Natural killer cell treated with Interleukin-12 subunit alpha and Interleukin-12 subunit beta and Interleukin-15 and Interleukin-18, amount 100 ng/mL, for 72 hours (primary cell): ENCODE data around the gene CACNA1D. TPM values are rescaled to one million over a fixed set of nuclear protein-coding genes. Genes with fewer than 3 reads are reported as not detected.

ENCODE experiments used
- ATAC-seq, 2 donors: fragments of 150-1000 bp; cut with Tn5 transposase in 1 of 2; sonication (Bioruptor Pico), chemical (Tn5 transposase) in 1 of 2; 2 replicates each; pipeline ENCODE4 v1.10.0; 2021
- DNase-seq: peaks from one replicate; pipeline ENCODE4 v3.0.0; 2022; ENCODE audit warnings: low spot score
- H3K27ac Mint-ChIP-seq, 2 donors: 1 replicate in 1 of 2; 2 replicates in 1 of 2; pipeline ENCODE4 v1.8.0; 2022; ENCODE audit warnings: mixed read lengths in 2 of 2, mild to moderate bottlenecking in 1 of 2, moderate library complexity in 1 of 2
- H3K27me3 Mint-ChIP-seq, 2 donors: 1 replicate in 1 of 2; 2 replicates in 1 of 2; pipeline ENCODE4 v1.8.0; 2022; ENCODE audit warnings: mixed read lengths in 2 of 2
- H3K36me3 Mint-ChIP-seq: one replicate; pipeline ENCODE4 v1.8.0; 2022; ENCODE audit warnings: mixed read lengths
- H3K4me1 Mint-ChIP-seq, 2 donors: 1 replicate in 1 of 2; 2 replicates in 1 of 2; pipeline ENCODE4 v1.8.0; 2022; ENCODE audit warnings: low read depth in 2 of 2, mixed read lengths in 2 of 2, mild to moderate bottlenecking in 1 of 2
- H3K4me3 Mint-ChIP-seq: one replicate; pipeline ENCODE4 v1.8.0; 2022; ENCODE audit warnings: mixed read lengths
- H3K9me3 Mint-ChIP-seq: 2 replicates; pipeline ENCODE4 v1.8.0; 2022; ENCODE audit warnings: mixed read lengths
- total RNA-seq, 2 donors: library from RNA; stranded (reverse); gene quantifications; one replicate each; pipeline ENCODE4 v1.2.3, GENCODE V29; 2022

CACNA1D gene
- total RNA-seq, 2 donors from 2014 or later: 0.26 to 1.2 TPM

DNA sequence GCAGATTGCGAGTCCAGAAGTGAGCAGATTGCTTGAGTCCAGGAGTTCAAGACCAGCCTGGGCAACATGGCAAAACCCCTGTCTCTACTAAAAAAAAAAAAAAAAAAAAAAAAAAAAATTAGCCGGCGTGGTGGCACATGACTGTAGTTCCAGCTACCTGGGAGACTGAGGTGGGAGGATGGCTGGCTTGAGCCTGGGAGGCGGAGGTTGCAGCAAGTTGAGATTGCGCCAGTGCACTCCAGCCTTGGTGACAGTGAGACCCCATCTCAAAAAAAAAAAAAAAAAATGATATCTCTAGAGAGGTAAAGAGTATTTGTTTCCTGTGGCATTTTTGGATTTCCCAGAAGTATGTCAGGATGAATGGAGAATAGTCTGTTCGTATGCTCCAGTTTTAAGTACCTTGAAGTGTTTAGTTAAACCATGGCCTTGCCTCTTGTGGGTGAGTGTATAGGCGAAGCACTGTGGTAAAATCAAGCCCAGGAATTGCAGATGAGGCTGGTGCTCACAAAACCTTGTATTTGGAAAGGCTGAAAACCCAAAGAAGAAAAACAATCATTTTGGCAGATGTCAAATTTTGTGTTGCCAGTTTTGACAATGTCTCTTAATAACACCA is 5.9 kb downstream of the CACNA1D start:
- peaks cover 0 to 3% of the 10 kb centered on the region in 2 donors for H3K4me1 Mint-ChIP-seq
- DNase-seq (no peak), ATAC-seq (no peak)
- no peaks in the 10 kb centered on the region for H3K36me3 Mint-ChIP-seq
- no peak overlapping the region for H3K27ac Mint-ChIP-seq
- no peaks in the 10 kb centered on the region for H3K9me3 Mint-ChIP-seq
- peaks cover 35 to 56% of the 10 kb centered on the region in 2 donors for H3K27me3 Mint-ChIP-seq
- H3K4me3 Mint-ChIP-seq: no peak overlapping the region

DNA sequence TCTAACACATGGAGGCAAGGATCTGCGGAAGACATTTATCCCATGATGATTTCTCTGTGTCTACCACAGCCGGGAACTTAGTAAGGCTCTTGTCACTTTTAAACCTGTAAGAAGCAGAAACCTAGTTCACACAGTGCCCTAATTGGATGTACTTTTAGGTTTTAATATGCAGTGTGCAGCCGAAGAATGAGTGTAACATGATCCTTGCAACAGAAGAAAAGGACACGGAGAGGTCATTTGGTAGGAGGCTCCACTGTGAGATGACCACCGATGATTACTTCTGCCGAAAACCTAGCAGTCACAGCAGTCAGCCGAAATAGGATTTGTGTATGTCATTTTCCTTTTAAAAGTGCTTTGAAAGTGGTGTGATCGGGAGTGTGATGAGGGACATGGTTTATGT is 6.8 kb downstream of the CACNA1D start:
- Mint-ChIP-seq H3K4me3 (no peak overlapping the region), H3K27me3 (peaks cover 35 to 51% of the 10 kb centered on the region in 2 donors), H3K9me3 (no peaks in the 10 kb centered on the region), H3K36me3 (no peaks in the 10 kb centered on the region), H3K4me1 (no peaks in the 10 kb centered on the region), H3K27ac (no peak overlapping the region)
- DNase-seq: no peak
- ATAC-seq: no peak

DNA sequence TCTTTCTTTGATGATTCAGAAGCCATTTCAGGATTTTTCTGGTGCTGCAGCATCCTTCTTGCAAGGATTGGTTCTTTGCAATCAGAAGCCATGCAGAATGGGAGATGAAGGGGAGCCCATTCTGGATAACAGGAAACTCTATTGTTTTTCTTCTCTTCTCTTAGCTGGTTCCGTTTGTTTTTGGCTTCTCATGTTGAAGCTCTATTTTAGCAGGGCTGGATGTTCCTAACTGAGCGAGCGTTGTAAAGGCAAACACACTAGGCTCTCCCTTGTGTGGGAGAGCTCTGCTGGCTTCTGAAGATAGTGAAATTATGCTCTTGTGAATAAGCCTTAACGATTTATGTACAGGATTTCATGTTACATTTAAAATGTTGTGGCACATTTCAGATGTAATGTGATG is 8.3 kb downstream of the CACNA1D start:
- Mint-ChIP-seq H3K27me3 (peaks cover 27 to 35% of the 10 kb centered on the region in 2 donors), H3K4me3 (no peak overlapping the region), H3K4me1 (no peaks in the 10 kb centered on the region), H3K36me3 (no peaks in the 10 kb centered on the region), H3K27ac (no peak overlapping the region), H3K9me3 (no peaks in the 10 kb centered on the region)
- ATAC-seq (no peak), DNase-seq (no peak)

DNA sequence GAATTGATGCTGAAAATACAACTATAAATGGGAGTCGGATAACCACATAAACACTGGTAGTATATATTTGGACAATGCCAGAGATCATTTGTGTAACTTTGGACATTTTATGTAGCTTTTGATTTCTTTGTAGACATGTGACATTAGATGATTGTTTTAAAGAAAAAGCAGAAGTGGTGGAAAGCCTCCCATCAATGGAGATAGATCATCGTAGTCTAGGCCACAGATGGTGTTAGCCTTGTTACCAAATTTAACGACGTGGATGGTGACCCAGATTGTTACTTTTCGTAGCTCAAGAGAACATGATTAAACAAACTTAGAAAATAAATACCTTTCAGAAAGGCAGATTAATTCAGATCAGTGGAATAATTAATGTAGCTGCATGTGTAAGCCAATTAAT is 8.8 kb downstream of the CACNA1D start:
- DNase-seq (no peak), ATAC-seq (no peak)
- Mint-ChIP-seq H3K36me3 (no peaks in the 10 kb centered on the region), H3K27ac (no peak overlapping the region), H3K9me3 (no peaks in the 10 kb centered on the region), H3K4me3 (no peak overlapping the region), H3K27me3 (peaks cover 25 to 32% of the 10 kb centered on the region in 2 donors), H3K4me1 (no peaks in the 10 kb centered on the region)

DNA sequence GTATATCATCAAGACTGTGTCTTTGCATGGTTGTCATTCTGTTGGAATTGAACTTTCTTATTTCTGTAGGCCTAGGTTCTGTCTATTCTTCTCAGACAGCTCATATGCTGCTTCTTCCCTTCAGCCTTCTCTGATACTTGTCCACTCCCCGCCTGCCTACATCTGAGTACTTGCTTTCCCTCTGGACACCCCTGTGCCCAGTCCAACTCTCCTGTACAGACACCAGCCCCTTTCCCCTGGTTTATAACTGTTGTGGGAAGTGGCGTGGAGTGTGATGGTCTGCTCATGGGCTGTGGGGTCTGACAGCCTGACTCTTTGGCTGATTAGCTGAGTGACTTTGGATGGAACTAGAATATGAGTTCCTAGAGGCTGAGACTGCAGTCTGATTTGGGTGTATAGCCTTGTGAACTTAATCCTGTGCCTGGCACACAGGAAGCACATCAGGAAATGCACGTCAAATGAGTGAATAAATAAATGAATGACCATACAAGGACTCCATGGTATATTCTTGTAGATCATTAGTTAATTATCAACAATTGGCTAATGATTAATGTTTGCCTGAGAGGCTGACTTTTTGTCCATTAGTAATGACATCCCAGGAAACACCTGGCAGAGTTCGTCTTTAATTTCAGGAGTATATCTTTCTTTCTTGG is 11.8 kb downstream of the CACNA1D start:
- Mint-ChIP-seq H3K36me3 (no peaks in the 10 kb centered on the region), H3K9me3 (no peaks in the 10 kb centered on the region), H3K4me1 (no peaks in the 10 kb centered on the region), H3K27ac (no peak overlapping the region), H3K27me3 (peaks cover 29% of the 10 kb centered on the region in 2 donors), H3K4me3 (no peak overlapping the region)
- ATAC-seq (no peak), DNase-seq (no peak)

DNA sequence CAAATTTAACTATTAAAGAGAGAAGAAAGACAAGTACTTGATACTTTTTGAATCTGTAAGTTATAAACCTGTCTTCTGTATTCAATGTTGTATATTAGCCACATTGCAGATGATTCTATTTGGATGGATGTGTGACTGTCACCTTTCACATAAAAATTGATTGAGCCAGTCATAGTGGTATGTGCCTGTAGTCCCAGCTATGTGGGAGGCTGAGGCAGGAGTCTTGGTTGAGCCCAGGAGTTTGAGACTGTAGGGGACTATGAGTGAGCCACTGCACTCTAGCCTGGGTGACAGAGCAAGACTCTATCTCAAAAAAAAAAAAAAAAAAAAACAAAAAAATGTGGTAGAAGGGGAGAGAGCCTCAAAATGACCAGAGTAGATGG is 12.3 kb downstream of the CACNA1D start:
- no peak for DNase-seq
- Mint-ChIP-seq H3K27me3 (peaks cover 29% of the 10 kb centered on the region in 2 donors), H3K36me3 (no peaks in the 10 kb centered on the region)

DNA sequence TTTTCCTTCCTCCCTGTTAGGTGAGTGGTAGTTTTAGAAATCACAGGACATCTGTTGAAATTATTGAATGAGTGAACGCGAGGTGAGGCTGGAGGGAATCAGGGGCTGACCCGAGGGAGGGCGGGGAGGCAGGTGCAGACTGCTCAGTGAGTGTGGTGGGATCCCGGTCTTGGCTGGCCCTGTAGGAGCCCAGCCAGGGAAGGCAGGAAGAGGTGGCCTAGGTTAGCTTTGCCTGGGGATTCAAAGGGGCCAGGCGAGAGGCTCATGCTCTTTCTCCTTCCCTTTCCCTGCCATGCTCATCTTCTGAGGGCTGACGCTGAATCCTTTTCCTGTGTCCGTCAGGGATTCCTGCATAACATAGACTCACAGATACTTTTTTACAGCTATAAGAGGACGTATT is 15.1 kb downstream of the CACNA1D start:
- ATAC-seq: no peak
- no peak for DNase-seq
- H3K36me3 Mint-ChIP-seq: no peaks in the 10 kb centered on the region
- no peak overlapping the region for H3K27ac Mint-ChIP-seq
- no peaks in the 10 kb centered on the region for H3K9me3 Mint-ChIP-seq
- peaks cover 14 to 30% of the 10 kb centered on the region in 2 donors for H3K27me3 Mint-ChIP-seq
- no peak overlapping the region for H3K4me3 Mint-ChIP-seq
- no peaks in the 10 kb centered on the region for H3K4me1 Mint-ChIP-seq

More for the DNA sequence above, 12.3 kb downstream of the CACNA1D start:
- no peak for ATAC-seq
- H3K4me1 Mint-ChIP-seq: no peaks in the 10 kb centered on the region
- no peak overlapping the region for H3K4me3 Mint-ChIP-seq
- no peak overlapping the region for H3K27ac Mint-ChIP-seq
- no peaks in the 10 kb centered on the region for H3K9me3 Mint-ChIP-seq

DNA sequence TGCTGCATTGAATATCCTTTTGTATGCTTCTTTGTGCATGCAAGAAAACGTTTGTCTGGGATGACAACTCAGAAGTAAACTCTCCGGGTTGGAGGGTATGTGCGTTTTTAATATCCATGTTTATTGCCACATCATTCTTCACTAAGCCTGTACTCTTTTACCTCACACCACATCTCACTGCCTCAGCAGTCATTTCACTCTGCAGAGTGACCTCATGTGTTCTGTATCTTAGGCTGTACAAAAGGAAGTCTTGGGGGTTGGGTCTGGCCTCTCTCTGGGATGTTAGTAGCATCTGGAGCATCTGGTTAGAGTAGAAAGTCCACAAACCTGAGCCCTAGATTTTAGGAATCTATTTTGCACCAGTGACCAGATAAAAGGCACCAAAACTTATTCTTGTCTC is 16.1 kb downstream of the CACNA1D start:
- no peak overlapping the region for H3K27ac Mint-ChIP-seq
- DNase-seq (no peak), ATAC-seq (no peak)
- no peak overlapping the region for H3K4me3 Mint-ChIP-seq
- no peaks in the 10 kb centered on the region for H3K4me1 Mint-ChIP-seq
- no peaks in the 10 kb centered on the region for H3K9me3 Mint-ChIP-seq
- H3K27me3 Mint-ChIP-seq: peaks cover 14 to 30% of the 10 kb centered on the region in 2 donors
- no peaks in the 10 kb centered on the region for H3K36me3 Mint-ChIP-seq

DNA sequence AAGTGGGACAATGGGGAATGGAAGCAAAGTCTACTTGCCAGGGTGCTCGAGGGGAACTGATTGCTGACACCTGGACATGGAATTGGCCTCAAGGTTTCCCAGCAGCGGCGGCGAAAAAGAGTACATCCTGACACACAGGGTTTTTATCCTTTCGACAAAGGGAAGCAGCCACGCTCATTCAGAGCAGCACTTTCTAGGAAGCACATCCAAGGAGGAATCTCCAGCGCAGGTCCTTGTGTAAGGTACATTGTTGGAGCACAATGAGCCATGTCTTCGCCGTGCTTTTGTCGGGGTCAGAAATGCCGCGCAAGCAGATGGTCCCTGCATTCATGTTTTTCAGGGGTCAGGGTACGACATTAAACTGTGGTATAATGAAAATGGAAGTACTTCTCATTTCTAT is 16.8 kb downstream of the CACNA1D start:
- Mint-ChIP-seq H3K4me1 (no peaks in the 10 kb centered on the region), H3K4me3 (no peak overlapping the region), H3K27me3 (peaks cover 14 to 26% of the 10 kb centered on the region in 2 donors), H3K36me3 (no peaks in the 10 kb centered on the region), H3K9me3 (no peaks in the 10 kb centered on the region), H3K27ac (no peak overlapping the region)
- DNase-seq (no peak), ATAC-seq (no peak)

DNA sequence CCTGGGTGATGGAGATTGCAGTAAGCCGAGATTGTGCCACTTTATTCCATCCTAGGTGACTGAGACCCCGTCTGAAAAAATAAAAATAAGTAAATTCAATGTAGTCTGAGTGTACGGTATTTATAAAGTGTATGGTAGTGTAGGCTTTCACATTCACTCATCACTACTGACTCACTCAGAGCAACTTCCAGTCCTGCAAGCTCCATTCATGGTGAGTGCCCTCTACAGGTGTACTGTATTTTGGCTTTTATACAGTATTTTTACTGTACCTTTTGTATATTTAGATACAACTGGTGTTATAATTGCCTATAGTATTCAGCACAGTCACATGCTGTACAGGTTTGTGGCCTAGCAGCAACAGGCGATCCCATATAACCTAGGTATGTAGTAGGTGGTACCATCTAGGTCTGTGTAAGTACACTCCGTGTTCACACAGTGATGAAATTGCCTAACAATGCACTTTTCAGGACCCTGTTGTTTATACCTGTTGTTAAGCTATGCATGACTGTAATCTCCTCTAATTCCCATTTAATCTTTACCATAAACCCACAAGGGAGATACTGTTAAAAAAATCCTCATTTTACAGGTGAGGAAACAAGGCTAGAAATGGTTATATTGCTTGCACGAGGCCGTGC is 19.3 kb downstream of the CACNA1D start:
- Mint-ChIP-seq H3K4me3 (no peak overlapping the region), H3K27ac (no peak overlapping the region), H3K27me3 (peaks cover 8 to 18% of the 10 kb centered on the region in 2 donors), H3K9me3 (no peaks in the 10 kb centered on the region), H3K4me1 (no peaks in the 10 kb centered on the region), H3K36me3 (no peaks in the 10 kb centered on the region)
- peak in 1 of 2 donors; percentile 48 for ATAC-seq
- no peak for DNase-seq

DNA sequence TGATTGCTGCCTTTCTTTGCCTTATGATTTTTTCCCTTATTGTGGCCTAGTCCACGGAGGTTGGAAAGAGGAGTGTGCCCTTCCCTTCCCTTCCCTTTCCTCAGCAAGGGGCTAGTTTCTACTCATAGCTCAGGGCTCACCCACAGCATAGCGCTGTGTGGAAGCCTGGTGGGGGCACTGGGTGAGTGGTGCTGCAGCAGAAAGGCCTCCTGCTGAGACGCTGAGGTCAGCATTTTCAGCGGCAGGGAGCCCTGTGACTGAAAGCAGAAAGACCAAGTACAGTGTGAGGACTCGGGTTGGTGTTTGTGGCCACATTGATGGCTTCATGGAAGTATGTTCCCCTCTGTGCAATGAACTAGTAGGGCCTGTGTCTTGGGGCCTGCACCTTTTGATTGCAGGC is 21.9 kb downstream of the CACNA1D start:
- H3K4me3 Mint-ChIP-seq: no peak overlapping the region
- no peaks in the 10 kb centered on the region for H3K36me3 Mint-ChIP-seq
- peaks cover 7 to 12% of the 10 kb centered on the region in 2 donors for H3K27me3 Mint-ChIP-seq
- no peaks in the 10 kb centered on the region for H3K9me3 Mint-ChIP-seq
- ATAC-seq (no peak), DNase-seq (no peak)
- no peaks in the 10 kb centered on the region for H3K4me1 Mint-ChIP-seq
- no peak overlapping the region for H3K27ac Mint-ChIP-seq

DNA sequence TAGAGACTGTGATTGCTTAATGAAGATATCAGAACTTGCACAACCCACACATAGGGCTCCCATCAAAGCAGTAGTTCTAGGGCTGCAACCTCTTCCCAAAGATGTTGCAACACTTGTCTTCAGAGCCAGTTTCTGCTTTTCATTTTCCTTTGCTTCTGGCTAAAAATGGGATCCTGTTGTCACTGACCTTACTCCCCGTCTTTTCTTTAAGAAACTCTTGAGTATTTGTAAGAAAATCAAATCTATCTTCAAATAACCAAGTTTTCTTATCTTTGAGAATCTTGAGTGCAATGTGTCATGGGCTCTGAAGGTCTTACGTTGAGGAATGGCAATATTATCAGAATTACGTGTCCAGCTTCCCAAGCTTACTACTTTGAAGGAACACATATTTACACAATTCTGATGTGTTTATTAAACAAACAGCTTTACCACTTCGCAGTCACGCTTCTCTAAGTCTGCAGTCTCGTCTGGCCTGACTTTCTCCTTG is 24.1 kb downstream of the CACNA1D start:
- no peak for DNase-seq
- H3K9me3 Mint-ChIP-seq: no peaks in the 10 kb centered on the region
- no peak for ATAC-seq
- no peak overlapping the region for H3K4me3 Mint-ChIP-seq
- no peaks in the 10 kb centered on the region for H3K36me3 Mint-ChIP-seq
- H3K27ac Mint-ChIP-seq: no peak overlapping the region
- no peaks in the 10 kb centered on the region for H3K4me1 Mint-ChIP-seq
- peaks cover 14 to 20% of the 10 kb centered on the region in 2 donors for H3K27me3 Mint-ChIP-seq

DNA sequence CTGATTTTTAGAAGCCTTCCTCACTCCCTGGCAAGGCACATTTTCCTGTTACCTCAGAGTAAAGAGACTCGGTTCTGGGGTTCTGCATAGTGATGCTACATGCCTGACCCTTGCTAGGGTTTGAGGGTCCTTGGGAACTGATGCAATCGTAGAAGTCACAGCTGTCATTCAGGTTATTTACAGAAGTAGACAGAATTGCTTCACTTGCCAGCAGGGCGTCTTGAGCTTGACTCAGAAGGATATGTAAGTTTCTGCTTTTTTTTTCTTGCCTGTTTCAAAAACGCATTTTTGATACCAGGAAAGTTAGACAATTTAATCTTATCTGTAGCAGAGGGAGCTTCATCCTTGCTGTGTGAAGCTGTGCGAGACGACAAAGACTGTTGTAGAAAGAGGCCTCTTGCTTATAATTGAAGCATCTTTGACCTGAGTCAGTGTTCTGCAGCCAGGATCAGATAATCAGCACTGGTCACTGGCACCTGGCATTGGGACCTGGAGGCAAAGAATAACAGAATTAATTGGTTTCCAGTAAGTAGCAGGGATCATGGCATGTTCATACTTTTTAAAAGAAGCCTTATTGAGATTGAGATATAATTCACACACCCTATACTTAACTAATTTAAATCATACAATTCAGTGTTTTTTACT is 24.8 kb downstream of the CACNA1D start:
- H3K4me3 Mint-ChIP-seq: no peak overlapping the region
- no peaks in the 10 kb centered on the region for H3K36me3 Mint-ChIP-seq
- no peak overlapping the region for H3K27ac Mint-ChIP-seq
- no peaks in the 10 kb centered on the region for H3K9me3 Mint-ChIP-seq
- no peak for DNase-seq
- no peaks in the 10 kb centered on the region for H3K4me1 Mint-ChIP-seq
- peaks cover 17 to 20% of the 10 kb centered on the region in 2 donors for H3K27me3 Mint-ChIP-seq
- ATAC-seq: no peak

DNA sequence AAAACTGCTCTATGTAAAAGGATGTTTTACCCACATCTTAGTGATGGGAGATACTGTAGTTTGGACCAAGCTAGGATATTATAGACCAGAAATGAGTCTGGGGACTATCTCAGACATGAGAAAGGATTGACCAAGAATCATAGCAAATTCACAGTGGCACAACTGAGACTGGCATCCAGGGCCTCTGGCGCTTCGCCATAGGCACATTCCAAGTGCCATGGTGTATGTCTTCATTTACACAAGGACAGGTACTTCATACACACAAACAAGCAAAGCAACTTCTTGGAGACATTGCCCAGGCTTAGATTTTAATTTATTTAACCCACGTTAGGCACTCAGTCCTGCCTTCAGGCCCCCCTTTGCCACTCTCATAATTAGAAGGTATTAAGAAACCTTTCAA is 28.9 kb downstream of the CACNA1D start:
- H3K4me1 Mint-ChIP-seq: no peaks in the 10 kb centered on the region
- H3K9me3 Mint-ChIP-seq: no peaks in the 10 kb centered on the region
- H3K27me3 Mint-ChIP-seq: peaks cover 18 to 20% of the 10 kb centered on the region in 2 donors
- H3K27ac Mint-ChIP-seq: no peak overlapping the region
- no peak for ATAC-seq
- no peak overlapping the region for H3K4me3 Mint-ChIP-seq
- no peak for DNase-seq
- no peaks in the 10 kb centered on the region for H3K36me3 Mint-ChIP-seq
